Activated naive CD4-positive, alpha-beta T cell treated with anti-CD3 and anti-CD28 coated beads, Interleukin-2, amount 50 U/mL, for 72 hours (primary cell): ENCODE results near the gene CDK9. TPM values are rescaled to one million over a fixed set of nuclear protein-coding genes. Genes with fewer than 3 reads are reported as not detected.
"Not testable (repeated sequence)": the region's sequence is repeated elsewhere in the genome, so short reads cannot be mapped to it uniquely, and the experiment has no call there.

Experiments used
- ATAC-seq, 2 donors: fragments of 150-1000 bp; cut with Tn5 transposase; 2 replicates each; pipeline ENCODE4 v1.10.0; 2021; ENCODE audit warnings: mild to moderate bottlenecking in 2 of 2, moderate library complexity in 2 of 2
- DNase-seq, 2 donors: peaks; one replicate each; pipeline ENCODE4 v3.0.0; 2021 to 2022; ENCODE audit warnings: low spot score in 2 of 2
- H3K27ac Mint-ChIP-seq, 2 donors: one replicate each; pipeline ENCODE4 v1.8.0; 2022; ENCODE audit warnings: mild to moderate bottlenecking in 2 of 2, mixed read lengths in 2 of 2
- H3K36me3 Mint-ChIP-seq, 2 donors: one replicate each; pipeline ENCODE4 v1.8.0; 2022; ENCODE audit warnings: mixed read lengths in 2 of 2
- H3K9me3 Mint-ChIP-seq, 2 donors: one replicate each; pipeline ENCODE4 v1.8.0; 2022; ENCODE audit warnings: mixed read lengths in 2 of 2
- total RNA-seq, 2 donors: library from RNA; stranded (reverse); gene quantifications; one replicate each; pipeline ENCODE4 v1.2.3, GENCODE V29; 2022

The CDK9 gene
- total RNA-seq, 2 donors from 2014 or later = 74.8 to 89.3 TPM

DNA sequence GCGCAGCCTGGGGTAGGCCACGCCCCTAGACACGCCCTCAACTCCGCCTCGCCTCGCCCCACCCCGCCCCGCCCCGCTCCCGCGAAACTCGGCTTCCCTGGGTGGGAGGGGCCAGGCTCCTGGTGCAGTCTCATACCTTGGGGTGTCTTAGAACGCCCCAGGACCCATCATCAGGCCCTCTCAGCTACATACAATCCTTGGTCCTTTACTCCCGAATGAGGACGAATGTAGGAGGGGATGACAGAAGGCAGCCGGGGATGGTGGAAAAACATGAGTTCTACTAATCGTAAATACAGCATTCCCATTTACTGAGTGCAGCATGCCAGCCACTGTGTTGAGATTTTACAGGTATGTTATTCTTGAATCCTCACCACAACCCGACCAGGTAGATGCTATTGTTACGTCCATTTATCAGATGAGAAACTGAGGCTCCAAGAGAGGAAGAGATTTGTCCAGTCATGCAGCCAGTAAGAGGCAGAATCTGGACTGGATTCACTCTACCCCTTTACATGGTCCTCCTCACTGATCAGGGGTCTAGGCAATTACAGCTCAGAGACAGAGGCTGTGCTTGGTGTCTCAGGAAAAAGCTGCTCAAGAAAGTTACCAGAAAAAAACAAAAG, 14.2 kb upstream of the CDK9 start:
- H3K27ac Mint-ChIP-seq = peak overlapping the region; percentile 76 to 92
- no peak for ATAC-seq
- peaks cover 8 to 35% of the 10 kb centered on the region in 2 donors for H3K36me3 Mint-ChIP-seq
- no peak for DNase-seq
- H3K9me3 Mint-ChIP-seq = no peaks in the 10 kb centered on the region

DNA sequence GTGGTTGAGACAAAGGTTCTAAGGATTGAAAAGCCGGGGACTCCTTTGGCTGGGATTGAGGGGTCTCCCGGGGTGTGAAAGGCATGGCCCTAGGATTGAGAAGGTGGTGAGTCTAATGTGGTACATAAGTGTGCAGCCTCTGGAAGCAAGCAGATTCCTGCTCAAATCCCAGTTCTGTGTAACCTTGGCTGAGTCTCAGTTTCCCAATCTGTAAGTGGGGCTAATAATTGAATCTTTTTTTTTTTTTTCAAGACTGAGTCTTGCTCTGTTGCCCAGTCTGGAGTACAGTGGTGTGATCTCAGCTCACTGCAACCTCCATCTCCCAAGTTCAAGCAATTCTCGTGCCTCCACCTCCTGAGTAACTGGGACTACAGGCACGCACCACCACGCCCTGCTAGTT, 13.2 kb upstream of the CDK9 start:
- Mint-ChIP-seq H3K36me3 (peaks cover 17 to 36% of the 10 kb centered on the region in 2 donors), H3K27ac (no peak overlapping the region), H3K9me3 (no peaks in the 10 kb centered on the region)
- ATAC-seq (no peak), DNase-seq (no peak)

DNA sequence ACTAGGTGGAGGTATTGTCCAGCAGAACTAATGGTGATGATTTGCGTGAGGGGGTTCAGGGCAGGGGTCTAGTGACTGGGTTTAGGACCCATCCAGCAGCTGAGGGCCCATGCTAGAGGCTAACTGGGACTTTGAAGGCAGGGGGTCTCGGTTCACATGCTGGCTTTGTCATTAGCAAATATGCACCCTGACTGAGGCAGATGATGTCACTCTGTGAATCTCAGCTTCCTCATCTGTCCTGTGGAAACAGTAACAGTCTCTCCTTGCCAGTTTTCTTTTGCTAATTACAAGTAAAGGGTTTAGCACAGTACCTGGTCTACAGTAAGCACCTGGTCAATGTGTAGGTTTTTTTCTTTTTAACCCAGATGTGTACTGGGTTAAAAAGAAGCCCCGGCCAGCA, 12.6 kb upstream of the CDK9 start:
- no peaks in the 10 kb centered on the region for H3K9me3 Mint-ChIP-seq
- H3K36me3 Mint-ChIP-seq = peaks cover 24 to 35% of the 10 kb centered on the region in 2 donors

DNA sequence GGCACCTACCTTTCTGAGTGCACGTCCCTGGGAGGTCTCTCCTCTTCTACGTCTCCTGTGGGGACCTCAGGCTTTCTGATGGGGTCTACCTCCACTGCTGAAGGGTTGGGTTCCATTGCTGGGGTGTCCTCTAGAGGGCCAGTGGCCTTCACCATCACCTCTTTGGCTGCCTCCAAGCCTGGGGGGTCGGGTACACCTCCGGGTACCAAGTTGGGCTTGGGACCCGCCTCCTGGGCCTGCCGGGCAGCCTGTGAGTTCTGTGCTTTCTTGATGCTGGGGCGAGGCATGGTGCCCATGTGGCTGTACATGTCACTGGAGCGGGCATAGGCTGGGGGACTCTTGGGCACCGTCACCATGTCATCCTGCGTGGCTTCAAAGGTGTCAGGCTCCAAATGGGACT, 11.9 kb upstream of the CDK9 start:
- DNase-seq (no peak), ATAC-seq (no peak)
- H3K9me3 Mint-ChIP-seq = no peaks in the 10 kb centered on the region
- no peak overlapping the region for H3K27ac Mint-ChIP-seq
- H3K36me3 Mint-ChIP-seq = peaks cover 27 to 29% of the 10 kb centered on the region in 2 donors

More for the DNA sequence above, 12.6 kb upstream of the CDK9 start:
- no peak overlapping the region for H3K27ac Mint-ChIP-seq
- DNase-seq (no peak), ATAC-seq (no peak)

DNA sequence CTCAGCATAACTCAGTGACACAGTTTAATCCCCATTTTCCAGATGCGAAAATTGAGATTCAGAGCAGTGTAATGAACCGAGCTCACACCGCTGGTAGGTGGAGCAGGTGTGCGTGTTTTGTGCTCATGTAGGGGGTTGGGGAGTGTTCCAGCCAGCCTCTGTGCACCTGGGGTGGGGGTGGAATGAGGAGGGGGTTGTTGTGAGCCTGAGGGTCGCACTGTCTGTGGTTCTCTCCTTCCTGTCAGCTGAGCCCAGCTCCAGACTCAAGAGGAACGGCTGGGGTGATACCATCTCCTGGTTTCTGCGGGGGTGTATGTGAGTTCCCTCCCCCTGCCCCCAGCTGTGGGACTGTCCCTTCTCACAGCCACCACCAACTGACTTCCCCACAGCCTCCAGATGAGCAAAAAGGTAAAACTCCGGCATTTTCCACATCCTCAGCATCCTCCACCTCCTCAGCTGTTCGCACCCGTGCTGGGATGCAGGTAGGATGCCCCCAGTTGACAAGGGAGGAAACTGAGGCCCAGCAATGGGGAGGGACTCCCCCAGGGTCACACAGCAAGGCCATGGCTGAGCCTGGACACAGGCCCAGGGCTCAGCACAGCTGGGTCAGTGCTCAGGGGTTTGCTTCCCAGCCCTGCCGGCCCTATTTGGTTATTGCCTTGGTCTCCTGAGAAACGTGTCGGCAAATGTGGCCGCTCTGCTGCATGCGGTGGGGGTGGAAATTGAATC, 9.5 kb upstream of the CDK9 start:
- Mint-ChIP-seq H3K9me3 (no peaks in the 10 kb centered on the region), H3K27ac (peak overlapping the region; percentile 92 to 98), H3K36me3 (peaks cover 26 to 27% of the 10 kb centered on the region in 2 donors)
- ATAC-seq (peak; percentile 33 to 44), DNase-seq (peak; percentile 67 to 82)

DNA sequence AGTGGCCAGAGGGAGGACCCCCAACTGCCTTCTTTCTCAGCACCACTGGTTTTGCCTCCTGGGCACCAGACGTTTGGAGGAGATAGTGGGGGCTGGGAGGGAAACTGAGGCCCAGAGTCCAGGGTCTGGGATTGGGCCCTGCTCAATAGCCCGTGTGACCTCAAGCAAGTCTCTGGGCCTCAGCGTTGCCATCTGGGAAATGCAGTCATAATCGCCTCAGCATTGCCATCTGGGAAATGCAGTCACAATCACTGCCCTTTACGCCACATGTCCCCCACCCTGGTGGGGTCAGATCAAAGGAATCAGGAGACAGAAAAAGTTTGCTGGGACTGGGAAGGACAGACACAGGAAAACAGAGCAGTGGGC, 8.9 kb upstream of the CDK9 start:
- DNase-seq (no peak), ATAC-seq (no peak)
- no peaks in the 10 kb centered on the region for H3K9me3 Mint-ChIP-seq
- H3K36me3 Mint-ChIP-seq = peaks cover 26 to 27% of the 10 kb centered on the region in 2 donors
- H3K27ac Mint-ChIP-seq = peak overlapping the region; percentile 92 to 98

DNA sequence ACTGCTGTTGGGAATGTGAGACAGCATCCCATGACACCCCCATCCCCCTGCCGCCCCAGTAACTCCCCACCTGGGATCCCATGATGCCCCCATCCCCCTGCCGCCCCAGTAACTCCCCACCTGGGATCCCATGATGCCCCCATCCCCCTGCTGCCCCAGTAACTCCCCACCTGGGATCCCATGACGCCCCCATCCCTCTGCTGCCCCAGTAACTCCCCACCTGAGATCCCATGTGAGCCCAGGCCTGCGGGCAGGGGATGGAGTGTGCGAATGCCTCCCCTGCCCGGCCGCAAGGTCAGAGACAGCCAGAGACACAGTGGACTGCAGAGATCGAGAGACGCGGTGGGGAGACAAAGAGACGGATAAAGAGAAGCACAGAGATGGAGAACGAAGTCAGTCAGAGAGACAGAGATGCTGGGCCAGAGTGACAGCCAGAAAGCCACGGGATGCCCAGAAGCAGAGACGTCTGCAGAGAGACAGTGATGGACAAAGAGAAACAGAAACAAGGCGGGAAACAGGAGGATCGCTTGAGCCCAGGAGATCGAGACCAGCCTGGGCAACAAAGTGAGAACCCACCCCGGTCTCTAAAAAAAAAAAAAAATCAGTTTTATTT, 8.4 kb upstream of the CDK9 start:
- Mint-ChIP-seq H3K9me3 (no peaks in the 10 kb centered on the region), H3K36me3 (peaks cover 26 to 27% of the 10 kb centered on the region in 2 donors), H3K27ac (peak overlapping the region; percentile 96 to 98)
- ATAC-seq (no peak), DNase-seq (no peak)

DNA sequence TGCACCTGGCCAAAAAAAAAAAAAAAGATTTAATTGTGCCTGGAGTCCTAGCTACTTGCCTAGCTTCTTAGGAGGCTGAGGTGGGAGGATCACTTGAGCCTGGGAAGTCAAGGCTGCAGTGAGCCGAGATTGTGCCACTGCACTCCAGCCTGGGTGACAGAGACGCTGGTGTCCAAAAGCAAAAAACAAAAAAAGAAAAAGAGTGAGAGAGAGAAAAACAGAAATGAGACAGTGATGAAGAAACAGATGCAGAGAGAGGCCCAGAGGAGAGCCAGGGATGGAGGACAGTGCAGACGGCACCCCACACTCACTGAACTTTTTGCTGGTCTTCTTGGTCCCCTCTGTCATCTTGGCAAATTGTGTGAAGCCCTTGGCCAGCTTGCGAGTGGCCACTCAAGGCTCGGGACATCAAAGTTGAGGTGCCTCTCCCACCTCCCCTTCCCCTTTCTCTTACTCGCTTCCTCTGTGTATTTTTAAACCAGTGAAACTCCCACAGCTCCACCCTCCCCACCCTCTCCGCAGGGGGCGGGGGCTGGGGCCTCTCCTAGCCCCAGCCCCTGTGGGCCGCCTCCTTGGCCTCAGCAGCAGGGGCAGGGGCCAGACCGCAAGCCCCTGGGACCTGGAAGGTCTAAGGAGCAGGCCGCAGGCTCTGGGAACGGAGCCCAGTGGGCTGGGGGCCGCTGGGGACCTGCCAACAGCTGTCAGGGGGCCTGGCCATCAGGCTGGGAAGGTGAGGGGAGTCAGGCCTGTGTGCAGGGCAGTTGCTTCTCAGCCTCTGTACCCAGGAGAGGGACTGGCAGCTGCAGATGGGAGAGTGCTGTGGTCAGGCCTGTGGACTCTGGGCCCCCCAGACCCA, 7.3 kb upstream of the CDK9 start, which contains the start of gene SH2D3C:
Gene SH2D3C (minus strand): TSS at position 387 of the 856 bp plus-strand sequence. CDS start 39 bp downstream, at position 348.
- ATAC-seq (peak; percentile 39 to 53), DNase-seq (peak in 1 of 2 donors; percentile 72)
- Mint-ChIP-seq H3K36me3 (peaks cover 26 to 27% of the 10 kb centered on the region in 2 donors), H3K27ac (peak within 1 kb of the TSS; percentile 96 to 98), H3K9me3 (no peaks in the 10 kb centered on the region)

DNA sequence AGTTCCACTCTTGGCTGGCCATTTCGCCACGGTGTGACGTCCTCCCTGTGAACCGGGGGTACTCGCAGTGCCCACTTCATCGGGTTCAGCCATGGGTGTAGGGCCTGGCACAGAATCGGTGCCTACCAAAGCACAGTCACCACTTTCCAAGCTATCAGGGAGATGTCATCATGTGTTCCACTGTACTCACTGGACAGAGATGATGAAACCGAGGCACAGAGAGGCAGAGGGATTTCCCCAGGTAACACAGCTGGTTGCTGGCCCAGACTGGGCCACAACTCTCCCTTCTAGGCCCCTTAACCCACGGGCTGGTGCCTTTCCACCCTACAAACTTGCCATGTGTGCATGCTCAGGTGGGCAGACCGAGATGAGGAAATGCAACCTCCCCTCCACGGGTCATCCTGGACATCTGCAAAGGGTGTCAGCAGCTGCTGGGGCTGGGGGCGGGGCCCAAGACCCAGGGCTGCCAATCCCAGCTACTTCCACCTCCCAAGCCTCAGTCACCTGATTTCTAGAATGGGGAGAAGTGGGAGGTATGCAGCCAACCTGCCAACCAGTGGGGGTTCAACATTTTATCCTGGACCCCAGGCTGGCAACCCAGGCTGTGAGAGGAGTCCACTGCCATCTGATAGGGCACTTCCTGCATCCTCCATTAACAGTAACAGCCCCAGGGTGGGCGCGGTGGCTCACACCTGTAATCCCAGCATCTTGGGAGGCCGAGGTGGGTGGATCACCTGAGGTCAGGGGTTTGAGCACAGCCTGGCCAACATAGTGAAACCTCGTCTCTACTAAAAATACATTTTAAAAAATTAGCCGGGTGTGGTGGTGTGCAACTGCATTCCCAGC, 6.5 kb upstream of the CDK9 start:
- ATAC-seq = peak; percentile 78 to 80
- H3K9me3 Mint-ChIP-seq = no peaks in the 10 kb centered on the region
- peak overlapping the region; percentile 93 to 98 for H3K27ac Mint-ChIP-seq
- peak; percentile 55 to 86 for DNase-seq
- H3K36me3 Mint-ChIP-seq = peaks cover 19 to 22% of the 10 kb centered on the region in 2 donors

DNA sequence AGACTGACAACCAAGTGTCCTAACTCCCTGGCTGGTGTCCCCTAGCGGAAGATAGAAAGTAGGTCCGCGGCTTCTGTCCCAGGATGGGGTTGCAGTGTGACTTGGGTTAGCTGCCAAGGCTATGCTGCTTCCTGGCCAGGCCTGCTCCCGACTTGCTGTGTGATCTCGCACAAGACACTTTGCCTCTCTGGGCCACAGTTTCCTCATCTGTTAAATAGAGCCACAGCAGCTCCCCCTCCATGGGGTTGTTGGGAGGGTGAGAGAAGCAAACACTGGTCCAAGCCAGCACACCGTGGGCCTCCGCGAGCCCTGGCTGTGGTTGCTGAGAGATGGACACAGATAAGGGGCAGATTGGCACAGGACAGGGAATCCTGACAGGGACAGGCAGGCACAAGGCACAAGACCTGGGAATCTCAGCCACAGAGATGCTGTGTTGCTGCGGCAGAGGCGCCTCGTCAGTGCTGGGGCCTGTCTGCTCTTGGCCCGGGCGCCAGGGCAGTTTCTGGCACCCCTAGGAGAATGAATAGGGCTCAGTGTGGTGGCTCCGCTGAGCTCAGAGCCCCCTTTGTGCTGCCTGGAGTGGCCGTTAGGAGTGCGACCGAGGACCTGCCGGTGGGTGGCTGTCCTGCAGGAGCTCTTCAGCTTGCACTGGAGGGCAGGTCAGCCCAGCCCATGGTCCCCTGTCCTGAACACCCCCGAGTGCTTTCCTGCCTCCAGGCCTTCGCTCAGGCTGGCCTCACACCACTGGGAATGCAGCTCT, 5.5 kb upstream of the CDK9 start:
- Mint-ChIP-seq H3K9me3 (no peaks in the 10 kb centered on the region), H3K27ac (peak overlapping the region in 1 of 2 donors; percentile 98), H3K36me3 (peaks cover 15 to 22% of the 10 kb centered on the region in 2 donors)
- ATAC-seq (no peak), DNase-seq (no peak)

DNA sequence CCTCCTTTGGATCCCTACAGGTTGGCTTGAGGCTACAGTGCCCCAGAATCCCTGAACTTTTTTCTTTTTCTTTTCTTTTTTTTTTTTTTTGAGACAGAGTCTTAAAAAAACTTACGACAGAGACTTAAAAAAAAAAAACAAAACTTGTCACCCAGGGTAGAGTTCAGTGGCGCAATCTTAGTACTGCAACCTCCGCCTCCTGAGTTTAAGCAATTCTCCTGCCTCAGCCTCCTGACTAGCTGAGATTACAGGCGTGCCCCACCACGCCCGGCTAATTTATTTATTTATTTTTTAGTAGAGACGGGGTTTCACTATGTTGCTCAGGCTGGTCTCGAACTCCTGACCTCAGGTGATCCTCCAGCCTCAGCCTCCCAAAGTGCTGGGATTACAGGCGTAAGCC, 4.9 kb upstream of the CDK9 start:
- DNase-seq, H3K27ac Mint-ChIP-seq, ATAC-seq, H3K9me3 Mint-ChIP-seq: not testable (repeated sequence)
- peaks cover 15 to 22% of the 10 kb centered on the region in 2 donors for H3K36me3 Mint-ChIP-seq

DNA sequence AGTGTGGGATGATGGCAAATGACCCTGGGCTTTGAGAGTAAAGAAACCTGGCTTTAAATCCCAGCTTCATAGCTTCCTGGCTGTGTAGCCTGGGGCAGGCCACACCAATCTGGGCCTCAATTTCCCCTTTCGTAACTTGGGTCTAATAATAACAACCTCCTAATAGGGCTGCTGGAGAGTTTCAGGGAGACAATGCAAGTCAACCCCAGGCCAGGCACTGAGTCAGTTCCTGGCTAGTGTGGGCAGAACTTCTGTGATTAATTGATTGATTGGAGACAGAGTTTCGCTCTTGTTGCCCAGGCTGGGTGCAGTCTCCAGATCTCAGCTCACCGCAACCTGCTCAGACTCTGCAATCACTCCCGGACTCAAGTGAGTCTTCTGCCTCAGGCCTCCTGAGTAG, 4.0 kb upstream of the CDK9 start:
- no peak for DNase-seq
- Mint-ChIP-seq H3K9me3 (no peaks in the 10 kb centered on the region), H3K27ac (peak overlapping the region in 1 of 2 donors; percentile 82)

DNA sequence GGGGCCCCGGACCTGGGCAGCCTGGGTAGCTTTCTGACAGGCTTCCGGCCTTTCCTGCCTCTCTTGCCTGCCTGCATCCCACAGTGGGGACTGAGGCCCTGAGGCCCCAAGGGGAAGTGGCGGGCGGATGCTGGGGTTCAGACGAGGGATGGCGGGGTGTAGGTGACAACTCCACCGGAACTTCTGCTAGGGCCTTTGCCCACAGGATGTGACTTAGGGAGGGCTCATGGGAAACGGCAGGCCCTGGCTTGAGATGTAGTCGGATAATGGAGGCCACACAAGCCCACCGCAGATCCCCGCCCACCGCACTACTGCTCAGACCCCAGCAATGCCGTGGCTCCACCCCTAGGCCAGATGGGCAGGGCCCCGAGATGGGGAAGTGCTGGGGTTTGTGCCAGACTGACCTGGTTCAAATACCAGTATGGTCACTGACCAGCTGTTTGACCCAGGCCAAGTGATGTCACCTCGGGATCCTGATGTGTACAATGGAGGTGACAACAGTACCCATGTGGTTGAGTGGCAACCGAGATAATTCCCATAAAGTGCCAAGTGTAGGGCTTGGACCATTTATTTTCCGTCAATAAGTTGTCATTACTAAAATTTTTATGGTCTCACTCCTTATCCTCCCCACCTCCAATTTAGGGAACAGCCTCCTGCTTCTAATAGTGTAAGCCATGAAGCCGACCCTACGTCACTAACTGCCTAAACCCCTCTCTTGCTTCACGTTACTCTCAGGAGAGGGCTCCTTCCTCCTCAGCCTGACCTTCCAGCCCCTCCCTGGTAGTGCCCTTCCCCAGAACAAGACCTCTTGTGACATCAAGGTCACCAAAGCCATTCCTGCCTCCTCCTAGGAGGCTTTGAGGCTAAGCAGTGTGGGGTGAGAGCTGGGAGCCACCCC, 2.5 kb upstream of the CDK9 start:
- DNase-seq (peak; percentile 66 to 87), ATAC-seq (peak; percentile 5 to 32)
- Mint-ChIP-seq H3K36me3 (peaks cover 17 to 19% of the 10 kb centered on the region in 2 donors), H3K27ac (peak overlapping the region; percentile 82 to 97), H3K9me3 (no peaks in the 10 kb centered on the region)

More for the DNA sequence above, 4.0 kb upstream of the CDK9 start:
- ATAC-seq = no peak
- peaks cover 15 to 22% of the 10 kb centered on the region in 2 donors for H3K36me3 Mint-ChIP-seq
